ENCODE results near the gene BCORL1. TPM values are rescaled to one million over a fixed set of nuclear protein-coding genes. Genes with fewer than 3 reads are reported as not detected.

The BCORL1 gene
- total and polyA plus RNA-seq, 2 of the 4 experiments (the other 2 are of a cell fraction), result 0.54 to 1.6 TPM

GRCh38 chrX:130001893-130002292, 19.5 kb downstream of the BCORL1 start:
- no peak overlapping the region for H3K14ac ChIP-seq (replicated peaks; ENCODE audit: low read depth, low read length)
- dilution Hi-C loops (cut with HindIII; ENCODE audit: low sequenced_read_pairs, unreplicated experiment), result no loop called here
- no peak overlapping the region for H4K91ac ChIP-seq (ENCODE audit: insufficient read depth, low read depth, low read length)
- TF ChIP-seq FOS (IDR thresholded peaks at IDR 0.05; ENCODE audit: low read depth, low read length), result no peak
- CTCF ChIA-PET, result no interaction called here
- H2AK5ac ChIP-seq (ENCODE audit: low read depth, low read length), result no peak overlapping the region
- no peak overlapping the region for H2BK120ac ChIP-seq (ENCODE audit: low read depth, low read length)
- H3K23ac ChIP-seq (ENCODE audit: low read depth, low read length), result no peak overlapping the region
- H3K4ac ChIP-seq (ENCODE audit: low read depth, low read length), result no peak overlapping the region
- no peak overlapping the region for H3K18ac ChIP-seq (ENCODE audit: low read depth, low read length)
- no peaks in the 10 kb centered on the region for H3K79me1 ChIP-seq (ENCODE audit: low read depth in 1 of 2, low read length in 2 of 2)
- H2BK15ac ChIP-seq (ENCODE audit: low read depth, low read length), result no peak overlapping the region
- H3K27me3 ChIP-seq (ENCODE audit: control insufficient read depth, insufficient read depth, low read length), result no peaks in the 10 kb centered on the region
- no peak overlapping the region for H3K9ac ChIP-seq (ENCODE audit: low read depth, low read length)
- H3K27ac ChIP-seq (ENCODE audit: insufficient read depth, low read length), result no peak overlapping the region
- no peak overlapping the region for H4K8ac ChIP-seq (ENCODE audit: low read depth in 2 of 2, low read length in 2 of 2)
- no peak overlapping the region for H2AFZ ChIP-seq (replicated peaks; ENCODE audit: low read length, poor library complexity)
- no TSS peak for BruUV-seq (replicated peaks)
- intact Hi-C loops (cut with micrococcal nuclease), result no loop called here
- H3K56ac ChIP-seq (ENCODE audit: extremely low read depth, insufficient read depth, low read length), result no peak overlapping the region
- no peaks in the 10 kb centered on the region for H3K36me3 ChIP-seq (ENCODE audit: control insufficient read depth, insufficient read depth, low read length)
- no peak overlapping the region for H2BK5ac ChIP-seq (ENCODE audit: low read depth, low read length, poor library complexity, severe bottlenecking)
- no peaks in the 10 kb centered on the region for H3K4me1 ChIP-seq (ENCODE audit: control insufficient read depth, insufficient read depth, low read length)
- H3K4me2 ChIP-seq (ENCODE audit: low read depth, low read length), result no peak overlapping the region
- in situ Hi-C loops (cut with MboI; ENCODE audit: low sequenced_read_pairs), result no loop called here
- WGBS, 2 experiments (ENCODE audit: extremely low coverage in 2 of 2, insufficient read length in 1 of 2), result 60% methylated on average over 1 of the region's 6 CpGs; no CpG with 5 or more reads in 1 of the 2 experiments
- ATAC-seq (ENCODE audit: low read depth) (no peak), DNase-seq (no peak)
- no peaks in the 10 kb centered on the region for H3K9me1 ChIP-seq (ENCODE audit: insufficient read depth, low read length)
- no peaks in the 10 kb centered on the region for H3K9me3 ChIP-seq (ENCODE audit: control insufficient read depth, insufficient read depth, low read length)
- H4K20me1 ChIP-seq (ENCODE audit: insufficient read depth, low read length), result no peaks in the 10 kb centered on the region
- H2BK20ac ChIP-seq (ENCODE audit: low read depth, low read length), result no peak overlapping the region
- H3K4me3 ChIP-seq (ENCODE audit: insufficient read depth, low read depth, low read length), result no peak overlapping the region
- no peak overlapping the region for H2AK9ac ChIP-seq (replicated peaks; ENCODE audit: low read depth, low read length, poor library complexity)
- POLR2A ChIA-PET (ENCODE audit: unreplicated experiment), result no interaction called here
- H4K5ac ChIP-seq (ENCODE audit: low read depth, low read length), result no peak overlapping the region

Measured in IMR-90 (cell line).